Middle frontal gyrus (tissue), 1 donor: ENCODE measurements around the gene DOCK4.

Experiments
- DNase-seq: peaks from one replicate; pipeline ENCODE4 v3.0.0-alpha.2; 2015; ENCODE audit warnings: low spot score; ENCODE audit errors: extremely low spot score

Gene DOCK4

DNA sequence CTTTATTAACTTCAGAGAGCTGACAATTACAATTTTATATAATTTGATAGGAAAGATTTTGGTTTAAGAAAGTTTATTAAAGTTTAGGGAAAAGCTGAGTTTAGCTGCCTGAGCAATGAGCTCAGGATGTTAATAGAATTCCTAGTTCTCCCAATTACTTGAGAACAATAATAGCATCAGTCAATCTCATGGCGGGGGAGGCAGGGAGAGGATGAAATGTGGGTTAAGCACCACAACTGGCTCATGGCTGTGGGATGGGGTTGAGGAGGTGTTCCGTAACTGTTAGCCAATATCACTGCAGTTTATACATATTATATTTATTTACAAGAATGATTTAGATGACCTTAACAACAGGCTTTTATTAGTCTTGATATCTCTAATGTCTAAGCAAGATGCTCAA is 377.0 kb downstream of the DOCK4 start:
- DNase-seq: no peak

DNA sequence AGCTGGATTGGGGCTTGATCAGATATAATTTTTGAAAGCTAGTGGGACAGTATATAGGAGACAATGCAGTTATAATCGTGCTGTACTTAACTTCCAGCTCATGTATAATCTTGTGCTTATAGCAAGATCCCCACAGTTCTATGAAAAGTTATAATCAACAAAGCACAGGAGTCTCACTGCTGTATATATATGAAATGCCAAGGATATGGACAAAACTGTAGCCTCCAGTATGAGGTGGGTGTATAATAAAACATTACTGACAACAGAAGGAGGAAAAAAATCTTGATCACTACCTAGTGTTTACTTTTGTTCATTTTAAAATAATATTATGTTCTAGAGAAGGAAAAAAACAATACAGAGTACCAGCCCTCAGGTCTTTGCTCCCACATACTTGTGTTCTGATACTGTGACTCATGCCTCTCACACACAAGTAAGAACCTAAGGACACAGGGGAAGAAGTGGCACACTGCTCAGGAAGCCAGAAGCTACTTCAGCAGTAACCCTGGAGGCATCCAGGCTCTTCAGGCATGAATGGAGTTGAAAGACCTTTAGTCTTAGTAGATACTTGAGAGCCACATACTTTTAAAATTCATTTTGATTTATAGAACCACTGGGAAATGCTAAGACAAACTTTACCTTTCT is 378.2 kb downstream of the DOCK4 start:
- DNase-seq: no peak

DNA sequence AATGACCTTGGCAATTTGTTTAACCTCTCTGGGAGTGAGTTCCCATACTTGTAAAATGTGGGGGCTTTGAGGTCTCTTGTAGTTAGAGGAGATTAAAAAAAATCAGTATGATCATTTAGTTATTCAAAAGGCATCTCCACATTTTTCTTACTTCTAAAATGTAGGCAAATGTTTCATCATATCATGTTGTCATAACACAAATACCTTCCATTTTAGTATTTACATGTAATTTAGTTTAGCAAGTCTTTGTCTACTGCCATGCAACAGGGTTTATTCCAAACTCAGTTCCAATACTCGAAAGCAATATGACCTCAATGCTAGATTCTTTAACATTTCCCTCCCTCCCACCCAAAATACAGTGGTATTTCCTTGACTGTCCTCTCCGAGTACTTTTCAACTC is 381.2 kb downstream of the DOCK4 start:
- DNase-seq: no peak

DNA sequence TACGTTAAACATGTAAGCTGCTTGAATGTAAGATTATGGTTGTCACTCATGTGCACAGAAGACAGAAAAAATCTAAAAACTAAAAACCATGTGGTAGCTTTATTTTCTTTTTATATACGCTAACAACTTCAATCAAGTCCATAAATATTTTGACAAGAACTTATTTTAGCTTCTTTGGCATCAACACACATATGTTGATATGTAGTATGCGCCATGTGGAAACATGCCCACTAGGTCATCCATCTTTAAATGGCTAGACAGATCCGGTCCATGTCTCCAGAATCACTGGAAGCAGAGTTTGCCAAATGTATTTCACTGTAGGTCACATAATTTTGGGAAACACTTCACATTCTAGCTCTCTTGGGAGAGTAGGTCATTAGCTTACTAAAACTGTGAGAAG is 382.4 kb downstream of the DOCK4 start:
- DNase-seq: no peak

DNA sequence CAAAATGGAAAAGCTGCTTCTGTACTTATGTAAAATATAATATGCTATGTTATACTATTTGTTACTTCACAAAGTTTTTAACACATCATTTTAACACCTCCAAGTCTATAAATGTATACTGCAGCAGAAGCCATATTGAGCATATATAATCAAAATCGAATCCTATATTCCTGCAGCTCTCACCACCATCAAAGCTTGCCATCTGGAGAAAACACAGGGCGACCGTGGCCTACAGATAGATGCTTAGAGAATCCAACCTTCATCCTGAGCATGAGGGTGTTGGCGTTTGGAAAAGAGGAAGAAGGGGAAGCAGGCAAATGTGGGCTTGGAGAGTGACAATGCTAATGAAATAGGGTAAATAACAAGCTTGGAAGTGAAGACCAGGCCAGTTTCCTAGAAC is 385.2 kb downstream of the DOCK4 start:
- peak; percentile 33 for DNase-seq

DNA sequence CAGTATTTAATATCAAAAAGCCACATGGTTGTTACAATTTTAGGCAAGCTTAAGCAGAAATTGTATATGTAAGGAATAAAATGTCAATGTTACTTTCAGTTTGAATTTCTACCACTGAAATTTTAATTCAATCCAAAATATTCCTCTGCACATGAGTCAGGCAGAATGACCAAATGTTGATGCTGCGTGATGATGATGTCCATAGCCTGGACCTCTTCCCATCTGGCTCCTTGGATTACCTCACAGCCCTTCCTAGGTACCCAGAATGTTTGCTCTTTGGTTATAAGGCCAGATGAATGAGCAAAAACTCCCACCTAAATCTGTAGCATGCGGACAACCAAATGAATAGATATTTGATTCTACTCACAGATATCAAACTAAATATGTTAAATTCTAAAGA is 385.6 kb downstream of the DOCK4 start:
- peak; percentile 34 for DNase-seq

DNA sequence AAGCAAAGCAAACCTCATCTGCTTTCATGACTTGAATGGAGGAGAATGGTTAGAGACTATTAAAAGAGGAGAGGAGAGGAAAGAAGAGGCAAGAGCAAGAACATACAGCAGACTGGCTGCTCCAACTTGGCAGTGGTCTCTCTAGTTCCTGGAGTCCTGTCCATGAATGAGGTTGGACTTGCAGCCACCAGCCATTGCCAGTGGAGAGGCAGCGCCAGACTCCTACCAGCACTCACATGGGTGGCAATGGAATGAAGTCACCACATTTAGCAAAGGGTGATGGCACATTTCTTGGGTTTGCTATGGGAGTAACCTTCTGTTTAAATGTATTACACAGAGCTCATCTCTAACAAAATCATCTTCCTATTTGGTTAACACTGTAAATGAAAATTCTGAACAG is 386.1 kb downstream of the DOCK4 start:
- no peak for DNase-seq

DNA sequence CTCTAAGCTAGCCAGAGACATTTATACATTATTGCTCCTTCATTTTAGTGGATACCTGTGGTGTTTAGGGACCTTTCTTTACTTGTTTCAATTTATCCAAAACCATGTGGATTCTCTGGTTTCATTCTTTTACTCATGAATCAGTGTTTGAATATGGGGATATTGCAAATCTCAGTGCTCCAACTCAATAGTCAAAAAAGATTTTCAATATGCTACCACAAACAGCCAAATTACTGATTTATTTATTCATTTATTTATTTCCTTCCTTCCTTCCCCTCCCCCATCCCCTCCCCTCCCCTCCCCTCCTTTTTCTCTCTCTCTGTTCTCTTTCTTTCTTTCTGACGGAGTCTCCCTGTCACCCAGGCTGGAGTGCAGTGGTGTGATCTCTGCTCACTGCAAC is 390.8 kb downstream of the DOCK4 start:
- no peak for DNase-seq

DNA sequence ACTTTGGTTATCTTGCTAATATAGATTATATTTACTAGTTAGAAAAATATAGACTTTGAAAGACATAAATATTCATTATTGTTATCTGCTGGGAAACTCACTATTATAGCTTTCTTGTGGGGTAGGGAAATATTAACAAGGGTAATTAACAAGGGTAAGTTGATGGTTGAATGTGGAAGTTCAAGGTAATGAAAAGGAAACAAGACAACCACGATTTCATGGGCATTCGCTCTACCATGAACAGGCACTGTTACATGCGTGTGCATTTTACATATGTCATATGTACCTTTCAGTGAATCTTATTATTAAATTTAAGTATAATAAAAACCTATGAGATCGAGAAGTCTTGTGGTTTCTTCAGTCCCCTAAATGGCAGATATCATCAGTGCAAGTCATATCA is 392.9 kb downstream of the DOCK4 start:
- DNase-seq: no peak

DNA sequence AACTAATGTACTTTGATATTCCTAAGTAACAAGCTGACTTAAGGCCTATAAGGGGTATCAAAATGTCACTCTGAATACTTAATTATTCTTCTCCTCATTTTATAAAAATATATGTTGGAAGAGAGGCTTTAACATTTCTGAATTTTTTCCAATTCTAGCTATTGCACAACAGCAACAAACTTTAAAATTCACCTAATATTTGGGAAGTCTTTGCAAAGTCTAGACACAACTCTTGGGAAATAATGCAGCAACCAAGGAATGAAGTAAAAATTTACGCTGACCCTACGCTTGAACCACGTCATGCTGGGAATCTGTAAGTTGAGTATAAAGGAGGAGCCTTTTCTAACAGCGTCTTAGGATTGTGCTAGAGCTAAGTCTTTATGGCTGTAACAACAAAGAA is 400.0 kb downstream of the DOCK4 start:
- DNase-seq: no peak

DNA sequence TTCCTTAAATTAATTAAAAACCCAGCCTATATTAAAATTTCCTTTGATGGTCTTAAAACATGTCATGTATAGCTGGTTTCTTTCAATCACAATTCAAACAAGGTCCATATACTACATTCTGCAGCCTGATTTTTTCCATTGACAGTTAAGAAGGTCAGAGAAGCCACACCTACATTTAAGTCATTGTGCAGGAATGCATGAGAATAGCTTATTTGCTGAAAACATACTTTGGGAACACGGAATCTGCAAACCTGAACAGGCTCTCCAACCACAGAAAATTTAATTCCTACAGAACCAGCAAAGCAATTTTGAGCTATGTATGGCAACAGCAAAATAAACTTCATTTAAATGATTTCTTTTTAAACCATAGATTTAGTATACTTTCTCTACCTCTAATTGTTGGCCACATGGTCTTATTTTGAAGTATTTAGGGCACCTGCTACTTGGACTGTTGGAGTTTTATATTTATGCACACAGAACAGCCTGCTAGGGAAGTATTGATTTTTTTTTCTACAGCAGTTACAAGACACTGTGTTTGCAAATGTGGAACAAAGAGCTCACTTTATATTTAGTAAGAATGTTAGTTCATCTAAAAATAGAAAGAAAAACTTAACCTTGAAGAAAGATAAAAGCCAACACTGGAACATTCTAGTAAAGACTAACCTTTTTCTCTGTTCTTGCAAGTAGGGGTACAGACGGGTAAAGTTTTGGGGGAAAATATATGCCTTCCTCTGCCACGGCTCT is 403.0 kb downstream of the DOCK4 start:
- DNase-seq: no peak

DNA sequence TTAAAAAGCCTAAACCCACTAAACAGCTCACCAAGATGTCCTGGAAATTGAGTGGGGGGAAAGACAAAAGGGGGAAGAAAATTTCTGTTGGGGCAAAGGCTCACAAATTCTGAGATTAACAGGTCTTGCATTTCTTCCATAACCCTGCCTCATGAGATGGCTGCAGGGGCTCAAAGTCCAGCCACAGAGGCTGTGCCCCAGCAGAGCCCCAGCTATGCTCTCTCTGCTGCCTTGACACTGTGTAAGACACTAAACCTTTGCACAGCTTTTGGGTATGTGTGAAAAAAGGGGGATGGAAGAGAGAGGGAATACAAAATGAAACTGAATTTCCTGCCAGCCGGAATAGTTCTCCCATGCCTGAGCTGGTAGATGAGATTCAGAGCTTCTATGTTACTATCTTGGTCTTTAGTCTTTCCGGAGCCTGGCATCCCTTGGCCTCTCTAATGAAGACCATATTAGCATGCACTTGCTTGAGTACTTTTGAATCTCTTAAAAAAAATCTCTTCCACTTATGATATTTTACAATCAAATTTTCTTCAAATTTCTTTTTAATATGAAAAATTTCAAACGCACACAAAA is 403.9 kb downstream of the DOCK4 start:
- no peak for DNase-seq

DNA sequence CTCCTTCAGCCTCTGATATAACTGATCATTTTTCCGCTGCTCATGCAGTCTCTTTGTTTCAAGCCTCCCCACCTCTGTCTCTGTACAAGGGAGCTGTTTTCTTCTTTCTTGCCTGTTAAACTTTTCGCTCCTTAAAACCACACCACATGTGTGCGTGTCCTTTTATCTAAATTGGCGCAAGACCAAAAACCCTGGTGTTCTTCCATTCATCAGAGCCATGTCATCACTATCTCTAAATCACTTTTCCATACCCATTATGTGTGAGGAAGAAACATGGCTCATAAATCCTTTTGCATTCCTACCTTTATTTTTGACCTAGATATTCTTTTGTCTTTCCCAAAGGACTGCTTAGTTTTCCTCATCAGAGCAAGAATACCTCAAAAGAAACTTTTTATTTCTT is 404.9 kb downstream of the DOCK4 start:
- no peak for DNase-seq

DNA sequence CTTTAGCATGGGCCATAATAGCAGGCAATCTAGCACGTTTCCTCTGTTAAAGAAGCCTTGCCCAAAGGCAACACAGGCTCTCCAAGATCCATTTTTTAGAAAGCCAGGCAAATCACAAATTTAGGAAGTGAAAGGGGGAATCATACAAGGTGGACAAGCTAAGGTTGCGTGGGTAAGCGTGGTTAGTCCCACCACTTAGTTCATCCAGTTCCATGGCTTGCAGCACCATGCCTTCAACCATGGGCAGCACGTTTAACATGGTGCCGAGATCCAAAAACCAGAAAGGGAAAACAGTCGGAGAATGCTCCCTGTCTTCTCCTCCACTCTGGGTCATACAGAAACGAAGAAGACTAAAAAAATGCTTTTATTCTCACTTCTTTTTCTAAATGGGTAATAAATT is 409.5 kb downstream of the DOCK4 start:
- DNase-seq: no peak

DNA sequence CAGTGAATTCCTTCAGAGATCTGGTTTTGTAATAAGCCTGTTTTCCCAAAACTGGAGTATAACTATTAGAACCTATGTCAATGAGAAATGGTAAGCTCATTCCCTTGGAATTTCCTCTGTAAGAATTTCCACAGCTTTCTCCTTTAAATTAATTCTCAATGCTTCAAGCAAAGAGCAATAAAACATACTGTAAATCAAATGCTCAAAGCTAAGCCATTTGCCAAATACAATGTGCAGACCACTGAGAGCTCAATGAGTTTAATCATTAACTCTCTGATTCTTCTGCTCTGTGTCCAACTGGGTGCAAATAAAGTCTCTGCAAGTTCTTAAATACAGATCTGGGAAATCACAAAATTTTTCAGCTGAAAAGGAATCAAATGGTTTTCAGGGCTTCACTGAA is 416.3 kb downstream of the DOCK4 start:
- no peak for DNase-seq

DNA sequence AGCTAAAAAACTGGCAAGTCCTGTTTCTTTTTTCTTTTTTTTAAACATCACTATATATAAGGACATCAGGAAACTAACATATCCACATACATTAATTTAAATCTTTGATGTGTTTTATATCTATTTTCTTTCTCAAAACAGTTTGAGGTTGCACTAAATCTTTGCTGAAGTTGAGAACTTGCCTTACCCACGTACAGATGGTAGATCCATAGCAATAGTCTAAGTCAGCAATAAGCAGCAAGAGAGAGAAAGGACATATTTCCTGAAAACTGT is 417.2 kb downstream of the DOCK4 start:
- no peak for DNase-seq

DNA sequence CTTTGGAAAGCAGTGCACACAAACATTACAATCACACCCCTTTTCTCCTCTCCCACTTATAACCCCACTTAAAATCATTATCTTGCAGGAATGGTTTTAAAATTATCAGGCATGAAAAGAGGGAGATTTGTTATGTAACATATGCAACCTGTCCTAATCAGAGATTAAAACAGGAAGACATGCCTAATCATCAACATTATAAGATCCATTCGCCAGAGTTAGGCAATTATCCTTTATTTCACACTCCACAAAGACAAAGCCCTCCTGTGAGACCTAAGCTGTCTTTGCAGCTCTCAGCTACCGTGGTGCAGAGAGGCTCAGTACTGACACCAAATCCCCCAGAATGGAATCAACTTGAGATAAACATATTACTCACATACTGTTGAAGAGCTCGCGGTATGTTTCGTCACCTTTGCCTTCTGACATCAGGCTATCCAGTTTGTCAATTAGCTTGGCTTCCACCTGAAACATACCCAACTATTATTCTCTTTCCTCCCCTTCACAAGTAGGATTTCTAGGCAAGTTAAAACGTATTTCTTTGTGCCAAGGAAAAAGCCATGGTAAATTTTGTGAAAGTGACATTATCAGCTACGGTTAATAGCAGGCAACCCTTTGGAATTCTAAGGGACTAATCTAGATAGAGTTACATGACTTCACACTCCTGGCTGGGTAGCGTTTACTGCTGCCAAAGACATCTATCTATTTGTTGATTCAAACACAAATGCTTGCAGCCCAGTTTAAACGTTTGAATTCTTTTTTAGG is 417.7 kb downstream of the DOCK4 start:
- DNase-seq: no peak

DNA sequence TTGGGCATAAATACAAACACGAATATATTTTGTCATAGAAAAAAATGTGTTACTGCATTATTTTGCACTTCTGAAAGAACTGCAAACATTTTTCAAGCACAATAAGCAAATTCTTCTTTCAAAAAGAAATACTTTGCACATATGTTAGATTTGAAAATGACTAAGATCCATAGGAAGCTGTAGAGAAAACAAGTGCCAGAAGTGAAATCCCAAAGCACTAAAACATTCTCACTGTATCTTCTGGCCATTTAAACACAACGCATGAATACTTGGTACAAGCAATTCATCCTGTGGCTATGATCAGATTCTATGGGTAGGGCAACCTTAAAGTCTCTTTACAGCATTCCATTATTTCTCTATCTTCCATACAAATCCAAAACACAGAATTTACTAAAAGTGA is 418.5 kb downstream of the DOCK4 start:
- no peak for DNase-seq

DNA sequence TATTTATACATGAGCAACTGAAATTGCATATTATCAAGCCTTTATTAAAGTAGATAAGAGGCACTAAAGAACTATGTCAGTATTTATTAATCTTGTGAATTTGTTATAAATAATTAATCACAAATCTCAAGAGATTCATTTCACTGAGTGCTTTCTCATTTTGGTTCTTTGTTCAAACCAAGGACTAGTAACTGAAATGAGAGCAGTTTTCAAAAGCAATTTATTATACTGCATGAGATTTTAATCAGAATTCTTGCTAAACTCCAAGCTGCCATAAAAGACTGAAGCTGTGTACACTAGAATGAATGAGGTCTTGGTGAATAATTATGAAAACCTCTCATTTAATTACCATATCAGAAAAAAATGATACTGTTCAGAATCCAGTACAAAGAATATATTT is 419.1 kb downstream of the DOCK4 start:
- no peak for DNase-seq

DNA sequence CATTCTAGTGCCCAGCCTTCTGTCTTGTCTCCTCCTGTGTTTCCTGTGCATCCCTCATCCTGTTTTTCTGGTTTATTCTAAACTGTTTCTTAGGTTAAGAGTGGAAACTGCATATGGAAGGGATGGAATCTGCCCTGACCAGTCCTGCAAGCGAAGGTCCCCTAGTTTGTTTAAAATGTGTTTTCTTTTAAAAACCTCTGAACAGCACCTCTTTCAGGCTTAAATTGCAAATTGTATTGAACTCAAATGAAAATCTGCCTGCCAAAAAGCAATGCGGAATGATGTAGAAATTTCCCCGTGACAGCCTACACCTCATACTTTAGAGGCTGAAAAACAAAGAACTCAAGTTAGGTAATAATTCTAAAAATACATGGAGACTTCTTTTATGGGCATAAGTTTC is 421.1 kb downstream of the DOCK4 start:
- no peak for DNase-seq

DNA sequence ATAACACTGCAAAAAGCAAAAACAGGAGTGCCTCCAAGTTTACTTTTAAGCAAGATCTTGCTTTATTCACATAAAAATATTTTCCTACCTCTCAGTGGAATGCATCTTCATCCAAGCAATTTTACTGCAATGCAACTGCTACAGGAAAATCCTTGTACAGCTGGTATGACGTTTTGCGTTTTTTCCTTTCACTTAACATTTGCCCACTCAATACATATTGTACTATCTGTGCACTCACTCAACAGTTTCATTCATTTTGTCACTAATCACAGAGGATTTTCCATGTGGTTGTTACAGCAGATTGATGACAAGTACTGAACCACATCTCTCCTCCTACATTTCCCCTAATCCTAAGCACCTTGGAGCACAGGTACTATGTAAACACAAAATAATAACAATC is 421.9 kb downstream of the DOCK4 start:
- DNase-seq: no peak

DNA sequence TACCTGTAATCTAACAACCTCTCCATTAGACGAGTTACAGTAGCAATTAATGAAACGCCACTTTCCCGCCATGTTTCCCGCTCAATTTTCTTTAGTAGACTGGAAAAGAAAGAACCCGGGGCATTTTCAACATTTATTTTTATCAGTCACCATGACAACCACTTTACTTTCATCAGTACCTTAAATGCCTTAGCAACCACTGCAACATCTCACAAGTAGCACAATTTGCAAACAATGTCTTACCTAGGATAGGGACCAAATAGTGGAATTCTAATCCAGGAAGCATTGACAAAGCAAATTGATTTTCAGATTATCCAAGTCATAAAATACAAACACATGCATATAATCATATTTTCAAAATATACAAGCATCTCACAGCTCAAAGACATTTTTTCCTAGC is 422.3 kb downstream of the DOCK4 start:
- DNase-seq: no peak

DNA sequence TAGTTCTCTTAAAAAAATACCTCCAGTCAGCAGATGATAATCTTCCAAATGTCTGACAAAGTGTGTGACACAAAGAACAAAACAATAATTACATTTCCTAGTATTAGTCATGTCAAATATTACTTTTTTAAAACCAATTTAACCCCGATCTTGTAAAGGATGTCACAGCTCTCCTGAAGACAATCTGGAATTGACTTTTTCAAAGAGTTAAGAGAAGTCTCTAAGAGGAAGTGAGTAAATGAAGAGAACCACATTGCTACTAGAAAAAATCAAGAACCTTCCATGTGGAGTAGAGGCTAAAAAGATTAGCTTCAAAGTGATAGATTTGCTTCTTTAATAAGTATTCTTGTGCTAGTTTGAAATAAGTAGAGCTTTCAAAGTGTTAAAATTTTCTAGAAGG is 425.7 kb downstream of the DOCK4 start:
- DNase-seq: no peak
